DOHH2 (cell line): ENCODE data around the gene TNIP3.

Source experiments
- H3F3A ChIP-seq: fragments of 200-600 bp; sonication (generic), shearing (Covaris generic); 2 replicates; pipeline ENCODE4 v1.6.0; 2016; ENCODE audit warnings: antibody characterized with exemption, mild to moderate bottlenecking; ENCODE audit not compliant: control insufficient read depth, insufficient read depth
- H3K27ac ChIP-seq: fragments of 200-600 bp; sonication (generic); 2 replicates; pipeline ENCODE4 v1.5.1; 2014; ENCODE audit warnings: low read depth, mild to moderate bottlenecking, low read length, moderate library complexity
- H3K27me3 ChIP-seq: fragments of 200-600 bp; sonication (generic); 2 replicates; pipeline ENCODE4 v1.6.1; 2014; ENCODE audit warnings: mild to moderate bottlenecking, low read length, mixed read lengths; ENCODE audit not compliant: control insufficient read depth
- H3K36me3 ChIP-seq: fragments of 200-600 bp; sonication (generic); 2 replicates; pipeline ENCODE4 v1.6.1; 2014; ENCODE audit warnings: mild to moderate bottlenecking, low read length, moderate library complexity, mixed read lengths; ENCODE audit not compliant: control insufficient read depth
- H3K4me1 ChIP-seq: fragments of 200-600 bp; sonication (generic); 2 replicates; pipeline ENCODE4 v1.6.1; 2014; ENCODE audit warnings: mild to moderate bottlenecking, low read length, mixed read lengths; ENCODE audit not compliant: control insufficient read depth
- H3K4me2 ChIP-seq: fragments of 200-600 bp; sonication (generic); 2 replicates; pipeline ENCODE4 v1.6.0; 2014; ENCODE audit warnings: mild to moderate bottlenecking, low read length, moderate library complexity
- H3K4me3 ChIP-seq: fragments of 200-600 bp; sonication (generic); 2 replicates; pipeline ENCODE4 v1.5.1; 2014; ENCODE audit warnings: mild to moderate bottlenecking, low read length, mixed read lengths
- H3K79me2 ChIP-seq: fragments of 200-600 bp; sonication (generic); 2 replicates; pipeline ENCODE4 v1.6.1; 2014; ENCODE audit warnings: mild to moderate bottlenecking, low read length, mixed read lengths; ENCODE audit not compliant: control insufficient read depth
- H3K9me2 ChIP-seq: fragments of 200-600 bp; sonication (generic); replicated peaks from 2 replicates; pipeline ENCODE4 v1.6.1; 2014; ENCODE audit warnings: mild to moderate bottlenecking, low read length, mixed read lengths; ENCODE audit not compliant: control insufficient read depth
- H3K9me3 ChIP-seq: fragments of 200-600 bp; sonication (generic); 2 replicates; pipeline ENCODE4 v1.6.1; 2014; ENCODE audit warnings: antibody characterized with exemption, low read length, mixed read lengths; ENCODE audit not compliant: control insufficient read depth, insufficient read depth
- H4K20me1 ChIP-seq: fragments of 200-600 bp; sonication (generic); 2 replicates; pipeline ENCODE4 v1.6.0; 2014; ENCODE audit warnings: low read depth, mild to moderate bottlenecking, antibody characterized with exemption, low read length, moderate library complexity; ENCODE audit not compliant: control insufficient read depth, insufficient read depth
- EZH2phosphoT487 ChIP-seq: fragments of 200-600 bp; sonication (generic); IDR thresholded peaks from 2 replicates; pipeline ENCODE4 v1.6.1; 2017; ENCODE audit warnings: borderline replicate concordance, mild to moderate bottlenecking, antibody characterized with exemption, low read length, moderate library complexity, mixed read lengths
- TF ChIP-seq, protein P1 (sequence below): fragments of 200-600 bp; sonication (generic); IDR thresholded peaks from one replicate; pipeline ENCODE4 v1.5.1; 2014; ENCODE audit warnings: antibody characterized with exemption, mild to moderate bottlenecking, low read depth, low read length; ENCODE audit not compliant: poor library complexity, severe bottlenecking

Gene TNIP3

DNA sequence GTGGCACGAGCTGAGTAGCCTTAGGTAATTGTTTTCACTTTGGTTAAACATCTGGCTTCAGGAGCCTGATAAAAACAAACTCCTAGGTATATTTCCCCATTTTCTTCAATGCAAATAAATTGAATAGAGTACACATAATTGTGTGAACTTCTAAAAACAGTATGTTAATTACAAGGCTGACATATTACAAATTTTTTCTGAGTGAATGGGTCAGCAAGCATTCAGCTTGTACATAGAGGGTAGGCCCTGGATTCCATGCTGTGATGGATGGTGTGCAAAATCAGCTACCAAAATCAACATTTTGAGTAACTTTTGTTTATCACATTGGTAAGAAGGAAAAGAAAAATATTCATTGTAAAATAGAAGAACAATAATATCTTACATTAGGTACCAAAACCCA is 12.2 kb downstream of the TNIP3 start:
- no peak overlapping the region for H3K4me3 ChIP-seq
- H3K9me2 ChIP-seq: no peaks in the 10 kb centered on the region
- H3K27me3 ChIP-seq: no peaks in the 10 kb centered on the region
- H3K4me1 ChIP-seq: no peaks in the 10 kb centered on the region
- no peaks in the 10 kb centered on the region for H4K20me1 ChIP-seq
- no peaks in the 10 kb centered on the region for H3F3A ChIP-seq
- no peak overlapping the region for H3K27ac ChIP-seq
- TF ChIP-seq, protein P1, sequence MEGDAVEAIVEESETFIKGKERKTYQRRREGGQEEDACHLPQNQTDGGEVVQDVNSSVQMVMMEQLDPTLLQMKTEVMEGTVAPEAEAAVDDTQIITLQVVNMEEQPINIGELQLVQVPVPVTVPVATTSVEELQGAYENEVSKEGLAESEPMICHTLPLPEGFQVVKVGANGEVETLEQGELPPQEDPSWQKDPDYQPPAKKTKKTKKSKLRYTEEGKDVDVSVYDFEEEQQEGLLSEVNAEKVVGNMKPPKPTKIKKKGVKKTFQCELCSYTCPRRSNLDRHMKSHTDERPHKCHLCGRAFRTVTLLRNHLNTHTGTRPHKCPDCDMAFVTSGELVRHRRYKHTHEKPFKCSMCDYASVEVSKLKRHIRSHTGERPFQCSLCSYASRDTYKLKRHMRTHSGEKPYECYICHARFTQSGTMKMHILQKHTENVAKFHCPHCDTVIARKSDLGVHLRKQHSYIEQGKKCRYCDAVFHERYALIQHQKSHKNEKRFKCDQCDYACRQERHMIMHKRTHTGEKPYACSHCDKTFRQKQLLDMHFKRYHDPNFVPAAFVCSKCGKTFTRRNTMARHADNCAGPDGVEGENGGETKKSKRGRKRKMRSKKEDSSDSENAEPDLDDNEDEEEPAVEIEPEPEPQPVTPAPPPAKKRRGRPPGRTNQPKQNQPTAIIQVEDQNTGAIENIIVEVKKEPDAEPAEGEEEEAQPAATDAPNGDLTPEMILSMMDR: no peak
- no peak for TF ChIP-seq EZH2phosphoT487
- no peak overlapping the region for H3K4me2 ChIP-seq
- no peaks in the 10 kb centered on the region for H3K79me2 ChIP-seq
- H3K36me3 ChIP-seq: no peaks in the 10 kb centered on the region
- H3K9me3 ChIP-seq: no peaks in the 10 kb centered on the region

DNA sequence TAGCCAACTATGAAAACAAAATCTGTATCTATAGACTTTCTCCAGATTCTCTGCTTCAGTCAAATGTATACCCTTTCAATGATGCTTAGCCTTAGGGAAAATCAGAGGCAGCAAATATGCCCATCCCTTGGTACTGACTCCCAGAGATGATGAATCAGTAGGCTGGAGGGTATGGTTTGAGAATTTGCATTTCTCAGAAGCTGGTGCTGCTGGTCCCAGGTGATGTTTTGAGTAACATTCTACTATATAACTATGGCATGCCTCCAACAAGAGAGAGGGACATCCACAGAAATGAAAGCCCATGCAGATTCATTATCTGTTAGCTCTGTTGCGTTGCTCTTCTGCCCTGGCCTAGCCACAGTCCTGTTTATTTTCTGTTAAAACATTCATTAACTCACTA is 13.6 kb downstream of the TNIP3 start:
- H3K4me3 ChIP-seq: no peak overlapping the region
- no peaks in the 10 kb centered on the region for H3K9me2 ChIP-seq
- H3K4me2 ChIP-seq: no peak overlapping the region
- no peak overlapping the region for H3K27ac ChIP-seq
- H4K20me1 ChIP-seq: no peaks in the 10 kb centered on the region
- TF ChIP-seq, protein P1: no peak
- no peak for TF ChIP-seq EZH2phosphoT487
- H3K4me1 ChIP-seq: no peaks in the 10 kb centered on the region
- no peaks in the 10 kb centered on the region for H3K9me3 ChIP-seq
- no peaks in the 10 kb centered on the region for H3K79me2 ChIP-seq
- H3F3A ChIP-seq: no peaks in the 10 kb centered on the region
- no peaks in the 10 kb centered on the region for H3K27me3 ChIP-seq
- H3K36me3 ChIP-seq: no peaks in the 10 kb centered on the region

DNA sequence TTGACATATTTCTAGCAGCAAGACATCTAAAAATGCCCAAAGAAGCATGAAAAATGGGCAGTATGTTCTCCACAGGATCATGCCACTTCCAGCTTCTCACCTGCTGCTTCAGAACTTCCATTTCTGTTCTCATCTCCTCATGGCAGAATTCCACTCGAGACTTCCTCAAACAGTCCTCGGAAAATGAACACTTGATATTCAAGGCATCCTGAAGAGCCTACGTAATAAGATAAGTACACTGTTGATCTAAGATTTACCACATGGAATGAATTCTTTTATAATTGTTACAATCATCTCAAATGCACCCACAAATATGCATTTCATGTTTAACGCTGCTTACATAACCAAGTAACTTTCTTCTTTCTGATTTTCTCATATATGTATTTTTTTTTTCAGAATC is 14.1 kb downstream of the TNIP3 start:
- Histone ChIP-seq H3K4me3 (no peak overlapping the region), H3K27ac (no peak overlapping the region), H4K20me1 (no peaks in the 10 kb centered on the region), H3K79me2 (no peaks in the 10 kb centered on the region), H3K9me3 (no peaks in the 10 kb centered on the region), H3K9me2 (no peaks in the 10 kb centered on the region), H3K36me3 (no peaks in the 10 kb centered on the region), H3F3A (no peaks in the 10 kb centered on the region), H3K4me1 (no peaks in the 10 kb centered on the region), H3K27me3 (no peaks in the 10 kb centered on the region), H3K4me2 (no peak overlapping the region)
- no peak for TF ChIP-seq EZH2phosphoT487
- TF ChIP-seq, protein P1: no peak

DNA sequence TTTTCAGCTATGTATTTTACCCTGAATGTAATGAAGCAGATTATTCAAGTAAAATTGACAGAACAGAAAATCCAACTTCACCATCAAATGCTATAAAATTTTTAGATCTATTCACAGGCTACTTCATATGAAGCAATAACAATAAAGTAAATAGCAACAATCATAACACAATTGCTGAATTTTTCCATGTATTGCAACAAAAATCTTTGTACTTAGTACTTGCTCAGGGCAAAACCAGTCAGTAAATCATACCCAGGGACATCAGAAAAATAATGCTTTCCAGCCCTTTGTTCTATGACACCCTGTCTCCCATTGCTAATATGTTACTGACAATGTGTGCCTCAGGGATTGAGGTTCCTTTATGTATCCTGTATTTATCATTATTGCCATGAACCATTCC is 15.5 kb downstream of the TNIP3 start:
- Histone ChIP-seq H3K9me3 (no peaks in the 10 kb centered on the region), H3K4me2 (no peak overlapping the region), H3K9me2 (no peaks in the 10 kb centered on the region), H3K36me3 (no peaks in the 10 kb centered on the region), H3K27ac (no peak overlapping the region), H3K27me3 (no peaks in the 10 kb centered on the region), H3K4me3 (no peak overlapping the region), H4K20me1 (no peaks in the 10 kb centered on the region), H3K79me2 (no peaks in the 10 kb centered on the region), H3F3A (no peaks in the 10 kb centered on the region), H3K4me1 (no peaks in the 10 kb centered on the region)
- TF ChIP-seq EZH2phosphoT487: no peak
